ENCODE data around the gene LY86.

GRCh38 chr6:6593867-6594468 lies 5.4 kb downstream of the LY86 start:
- TF ChIP-seq CTCF (IDR thresholded peaks at IDR 0.05) = no peak
- TF ChIP-seq POLR2A (IDR thresholded peaks at IDR 0.05) = no peak
